SU-DHL-6 (cell line): ENCODE results near the gene LAMB2.

Experiments
- H2AFZ ChIP-seq: fragments of 200-600 bp; sonication (generic); 2 replicates; pipeline ENCODE4 v1.6.1; 2014; ENCODE audit warnings: low read depth, mild to moderate bottlenecking, moderate library complexity, mixed read lengths, antibody characterized with exemption, low read length; ENCODE audit not compliant: severe bottlenecking
- H3F3A ChIP-seq: fragments of 200-600 bp; shearing (Covaris generic); 2 replicates; pipeline ENCODE4 v1.6.0; 2016; ENCODE audit warnings: antibody characterized with exemption, mild to moderate bottlenecking; ENCODE audit not compliant: insufficient read depth
- H3K27ac ChIP-seq: fragments of 200-600 bp; sonication (generic); 2 replicates; pipeline ENCODE4 v1.5.1; 2016; ENCODE audit warnings: low read depth, mild to moderate bottlenecking, low read length, moderate library complexity, mixed read lengths
- H3K27me3 ChIP-seq: fragments of 200-600 bp; sonication (generic), shearing (Covaris generic); 2 replicates; pipeline ENCODE4 v1.6.0; 2014; ENCODE audit warnings: mild to moderate bottlenecking, low read length
- H3K36me3 ChIP-seq: fragments of 200-600 bp; sonication (generic); 2 replicates; pipeline ENCODE4 v1.6.1; 2014; ENCODE audit warnings: mild to moderate bottlenecking, low read length, mixed read lengths
- H3K4me2 ChIP-seq: fragments of 300-600, 200-600 bp; shearing (Covaris generic), sonication (generic); 2 replicates; pipeline ENCODE4 v1.6.0; 2014; ENCODE audit warnings: low read length, low read depth, mild to moderate bottlenecking; ENCODE audit not compliant: poor library complexity, severe bottlenecking
- H3K4me3 ChIP-seq: fragments of 200-600 bp; sonication (generic); 2 replicates; pipeline ENCODE4 v1.5.1; 2014; ENCODE audit warnings: antibody characterized with exemption, low read length, mild to moderate bottlenecking, mixed read lengths; ENCODE audit not compliant: insufficient read depth, poor library complexity, severe bottlenecking
- H3K79me2 ChIP-seq: fragments of 200-600 bp; sonication (generic); 2 replicates; pipeline ENCODE4 v1.6.1; 2014; ENCODE audit warnings: mild to moderate bottlenecking, low read length, moderate library complexity; ENCODE audit not compliant: insufficient read depth
- H3K9ac ChIP-seq: fragments of 200-600 bp; sonication (generic); 2 replicates; pipeline ENCODE4 v1.7.0; 2014; ENCODE audit warnings: mild to moderate bottlenecking, low read length
- H3K9me2 ChIP-seq: fragments of 200-600 bp; sonication (generic); replicated peaks from 2 replicates; pipeline ENCODE4 v1.6.1; 2014; ENCODE audit warnings: low read length; ENCODE audit not compliant: insufficient read depth
- H3K9me3 ChIP-seq: fragments of 200-600 bp; sonication (generic); 2 replicates; pipeline ENCODE4 v1.6.1; 2014; ENCODE audit warnings: low read length, mixed read lengths; ENCODE audit not compliant: insufficient read depth
- H4K20me1 ChIP-seq: fragments of 200-600 bp; sonication (generic); 2 replicates; pipeline ENCODE4 v1.6.1; 2014; ENCODE audit warnings: low read depth, mild to moderate bottlenecking, antibody characterized with exemption, low read length, moderate library complexity, mixed read lengths
- EZH2phosphoT487 ChIP-seq: fragments of 200-600 bp; sonication (generic), shearing (Covaris generic); conservative IDR thresholded peaks from 2 replicates; pipeline ENCODE4 v1.6.1; 2018; ENCODE audit warnings: mild to moderate bottlenecking, antibody characterized with exemption, low read length, moderate library complexity, mixed read lengths
- TF ChIP-seq, protein P1 (sequence below): fragments of 200-600 bp; sonication (generic); IDR thresholded peaks from one replicate; pipeline ENCODE4 v1.5.1; 2017; ENCODE audit warnings: antibody characterized with exemption, mild to moderate bottlenecking, low read length, moderate library complexity; ENCODE audit not compliant: insufficient read depth, poor library complexity, severe bottlenecking

The LAMB2 gene

DNA sequence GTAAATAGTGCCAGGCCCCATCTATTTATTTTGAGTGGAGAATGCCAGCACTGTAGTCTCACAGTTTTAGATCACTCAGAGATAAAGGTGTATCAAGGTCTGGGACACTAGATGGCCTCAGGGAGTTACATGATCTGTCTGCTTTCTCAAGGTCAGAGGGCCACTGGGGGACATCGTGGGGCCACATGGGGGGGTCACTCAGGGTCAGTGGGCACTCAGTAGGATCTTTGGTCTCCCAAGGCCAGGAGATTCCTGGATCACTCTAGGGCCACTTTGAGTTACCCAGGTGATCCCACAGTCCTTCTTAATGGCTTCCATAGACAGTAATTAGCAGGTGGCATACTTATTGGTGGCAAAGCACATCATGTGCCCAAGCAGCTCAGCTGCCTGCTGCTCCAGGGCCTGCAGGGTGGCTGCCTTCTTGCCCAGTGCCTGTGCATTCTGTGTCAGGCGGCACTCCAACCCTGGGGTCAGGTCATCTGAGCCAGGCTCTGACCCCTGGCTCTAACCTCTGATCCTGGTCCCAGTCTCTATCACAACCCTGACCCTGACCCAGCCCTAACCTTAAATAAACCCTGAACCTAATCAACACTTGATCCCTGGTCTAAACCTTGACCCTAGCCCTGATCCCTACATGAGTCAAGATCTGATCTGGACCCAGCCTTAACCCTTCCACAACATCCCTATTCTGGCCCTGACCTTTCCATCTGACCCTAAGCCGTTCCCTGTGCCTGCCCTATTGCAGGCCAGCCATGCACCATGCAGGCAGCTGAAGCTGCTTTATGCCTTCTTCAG, 1.8 kb upstream of the LAMB2 start:
- no peaks in the 10 kb centered on the region for H3K9me3 ChIP-seq
- TF ChIP-seq EZH2phosphoT487: no peak
- TF ChIP-seq, protein P1, sequence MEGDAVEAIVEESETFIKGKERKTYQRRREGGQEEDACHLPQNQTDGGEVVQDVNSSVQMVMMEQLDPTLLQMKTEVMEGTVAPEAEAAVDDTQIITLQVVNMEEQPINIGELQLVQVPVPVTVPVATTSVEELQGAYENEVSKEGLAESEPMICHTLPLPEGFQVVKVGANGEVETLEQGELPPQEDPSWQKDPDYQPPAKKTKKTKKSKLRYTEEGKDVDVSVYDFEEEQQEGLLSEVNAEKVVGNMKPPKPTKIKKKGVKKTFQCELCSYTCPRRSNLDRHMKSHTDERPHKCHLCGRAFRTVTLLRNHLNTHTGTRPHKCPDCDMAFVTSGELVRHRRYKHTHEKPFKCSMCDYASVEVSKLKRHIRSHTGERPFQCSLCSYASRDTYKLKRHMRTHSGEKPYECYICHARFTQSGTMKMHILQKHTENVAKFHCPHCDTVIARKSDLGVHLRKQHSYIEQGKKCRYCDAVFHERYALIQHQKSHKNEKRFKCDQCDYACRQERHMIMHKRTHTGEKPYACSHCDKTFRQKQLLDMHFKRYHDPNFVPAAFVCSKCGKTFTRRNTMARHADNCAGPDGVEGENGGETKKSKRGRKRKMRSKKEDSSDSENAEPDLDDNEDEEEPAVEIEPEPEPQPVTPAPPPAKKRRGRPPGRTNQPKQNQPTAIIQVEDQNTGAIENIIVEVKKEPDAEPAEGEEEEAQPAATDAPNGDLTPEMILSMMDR: no peak
- no peaks in the 10 kb centered on the region for H3K36me3 ChIP-seq
- H3K4me3 ChIP-seq: no peak overlapping the region
- H3K27ac ChIP-seq: no peak overlapping the region
- H3K27me3 ChIP-seq: no peaks in the 10 kb centered on the region
- H3K79me2 ChIP-seq: no peaks in the 10 kb centered on the region
- no peaks in the 10 kb centered on the region for H4K20me1 ChIP-seq
- no peaks in the 10 kb centered on the region for H3F3A ChIP-seq
- H3K4me2 ChIP-seq: no peak overlapping the region
- H3K9me2 ChIP-seq: no peaks in the 10 kb centered on the region
- no peak overlapping the region for H3K9ac ChIP-seq
- no peak overlapping the region for H2AFZ ChIP-seq

DNA sequence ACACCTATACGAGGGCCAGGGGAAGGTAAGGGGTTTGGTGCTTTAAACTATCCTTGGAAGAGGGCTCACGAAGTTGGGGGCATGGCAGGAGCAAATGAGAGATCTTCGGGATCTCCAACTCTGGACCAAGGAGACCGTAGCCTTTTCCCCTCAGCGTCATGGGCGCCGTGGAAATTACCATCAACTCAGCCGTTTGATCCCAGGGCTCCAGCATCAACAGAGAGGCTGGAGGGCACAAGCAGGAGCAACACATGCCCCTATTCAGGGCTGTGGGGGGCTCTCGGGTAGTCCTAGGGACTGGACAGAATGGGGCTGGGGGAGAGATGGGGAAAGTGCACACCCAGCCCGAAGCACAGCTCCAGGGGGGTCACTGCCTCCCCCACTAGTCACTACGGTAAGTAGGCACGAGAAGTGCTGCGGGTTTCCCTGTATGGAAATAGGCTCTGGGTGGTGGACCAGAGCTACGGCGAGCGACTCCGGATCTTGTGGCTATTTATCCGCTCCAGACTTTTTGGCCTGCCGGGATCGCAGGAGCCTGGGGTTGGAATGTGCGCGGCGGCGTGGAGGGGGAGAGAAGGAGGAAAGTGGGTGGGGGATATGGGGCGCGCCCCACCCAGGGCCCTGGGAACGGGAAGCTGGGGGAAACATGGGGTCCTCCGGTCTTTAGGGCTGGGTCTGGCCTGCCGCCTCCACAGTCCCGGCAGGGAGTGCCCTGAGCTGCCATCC, 539 bp upstream of the LAMB2 start:
- no peaks in the 10 kb centered on the region for H3K27me3 ChIP-seq
- H3K9ac ChIP-seq: no peak overlapping the region
- H3K4me3 ChIP-seq: no peak overlapping the region
- no peaks in the 10 kb centered on the region for H3K9me2 ChIP-seq
- H3K79me2 ChIP-seq: no peaks in the 10 kb centered on the region
- no peak overlapping the region for H2AFZ ChIP-seq
- TF ChIP-seq, protein P1: no peak
- TF ChIP-seq EZH2phosphoT487: no peak
- no peaks in the 10 kb centered on the region for H4K20me1 ChIP-seq
- H3F3A ChIP-seq: no peaks in the 10 kb centered on the region
- H3K36me3 ChIP-seq: no peaks in the 10 kb centered on the region
- no peak overlapping the region for H3K27ac ChIP-seq
- H3K9me3 ChIP-seq: no peaks in the 10 kb centered on the region
- no peak overlapping the region for H3K4me2 ChIP-seq

DNA sequence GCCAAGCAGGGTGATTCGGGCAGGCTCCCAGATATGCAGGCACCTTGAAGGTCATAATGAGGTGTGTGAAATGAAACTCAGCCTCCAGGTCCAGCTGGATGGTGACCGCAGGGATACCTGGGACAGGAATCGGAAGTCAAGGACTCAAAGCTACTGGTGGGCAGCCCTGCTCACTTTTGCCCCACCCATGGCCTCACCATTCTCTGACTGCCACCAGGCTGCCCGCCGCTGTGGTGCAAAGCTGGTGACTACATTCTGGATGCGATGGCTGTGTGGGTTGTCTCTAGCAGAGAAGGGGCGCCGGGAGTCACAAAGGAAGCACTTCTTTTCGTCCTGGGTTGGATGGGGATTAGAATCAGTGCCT, 795 bp downstream of the LAMB2 start:
- H3K4me3 ChIP-seq: no peak overlapping the region
- no peaks in the 10 kb centered on the region for H3K27me3 ChIP-seq
- H4K20me1 ChIP-seq: no peaks in the 10 kb centered on the region
- H3K9me2 ChIP-seq: no peaks in the 10 kb centered on the region
- H3K27ac ChIP-seq: no peak overlapping the region
- no peak overlapping the region for H3K9ac ChIP-seq
- no peak overlapping the region for H3K4me2 ChIP-seq
- H3K9me3 ChIP-seq: no peaks in the 10 kb centered on the region
- H3K79me2 ChIP-seq: no peaks in the 10 kb centered on the region
- no peaks in the 10 kb centered on the region for H3F3A ChIP-seq
- no peak overlapping the region for H2AFZ ChIP-seq
- TF ChIP-seq EZH2phosphoT487: no peak
- TF ChIP-seq, protein P1: no peak
- no peaks in the 10 kb centered on the region for H3K36me3 ChIP-seq
